ENCODE measurements around the gene ZNF668. TPM values are rescaled to one million over a fixed set of nuclear protein-coding genes. Genes with fewer than 3 reads are reported as not detected.

Gene ZNF668
- total and polyA plus RNA-seq, 2 of the 13 experiments (the other 11 are each of a cell fraction or from before 2014, with no cell fraction given), result 3.8 to 9.8 TPM

DNA sequence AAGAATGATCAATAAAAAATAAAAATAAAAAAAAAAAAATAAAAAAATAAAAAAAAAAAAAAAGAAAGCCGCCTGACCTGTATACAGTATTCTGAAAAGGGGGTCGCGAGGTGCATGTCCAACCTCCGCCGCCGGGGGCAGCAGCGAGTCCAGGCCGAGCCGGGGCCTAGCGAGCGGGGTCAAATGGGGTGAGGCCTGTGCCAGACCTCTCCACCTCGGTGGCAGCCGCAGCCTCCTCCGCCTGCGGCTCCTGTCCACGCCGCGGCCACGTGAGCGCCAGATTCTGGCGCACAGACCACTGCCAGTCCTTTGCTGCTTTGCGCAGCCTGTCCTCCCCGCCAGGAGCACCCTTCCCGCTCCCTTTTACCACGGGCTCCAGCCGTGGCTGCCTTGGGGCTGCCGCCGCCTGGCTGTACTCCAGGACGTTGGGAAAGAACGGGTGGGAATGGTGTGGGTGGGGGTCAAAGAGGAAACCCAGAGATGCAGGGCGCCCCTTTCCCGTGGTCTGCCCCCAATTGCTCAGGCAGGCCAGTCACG is 31.7 kb upstream of the ZNF668 start (continued):
- TF ChIP-seq PTBP1 (IDR thresholded peaks at IDR 0.05; ENCODE audit: low read depth, low read length, poor library complexity, severe bottlenecking) (peak; percentile 81), ZNF251 (CRISPR knock-in tag; IDR thresholded peaks at IDR 0.05) (no peak), ARID2 (CRISPR knock-in tag; IDR thresholded peaks at IDR 0.05; ENCODE audit: borderline replicate concordance) (peak; percentile 93), YY1 (IDR thresholded peaks at IDR 0.05; ENCODE audit: insufficient read depth, insufficient replicate concordance, low read depth, low read length) (peak; percentile 57), HNRNPL (IDR thresholded peaks at IDR 0.05; ENCODE audit: low read depth, low read length) (peak; percentile 82), NCOR1 (IDR thresholded peaks at IDR 0.05; ENCODE audit: borderline replicate concordance, low read length) (peak; percentile 72; the same call in 1 of the 2 replicates), NFYC (CRISPR knock-in tag; IDR thresholded peaks at IDR 0.05) (no peak), ATM (IDR thresholded peaks at IDR 0.05; ENCODE audit: borderline replicate concordance) (no peak), ZSCAN30 (CRISPR knock-in tag; IDR thresholded peaks at IDR 0.05) (no peak), ZNF230 (CRISPR knock-in tag; IDR thresholded peaks at IDR 0.05) (peak; percentile 97)
- TF ChIP-seq, protein P1, sequence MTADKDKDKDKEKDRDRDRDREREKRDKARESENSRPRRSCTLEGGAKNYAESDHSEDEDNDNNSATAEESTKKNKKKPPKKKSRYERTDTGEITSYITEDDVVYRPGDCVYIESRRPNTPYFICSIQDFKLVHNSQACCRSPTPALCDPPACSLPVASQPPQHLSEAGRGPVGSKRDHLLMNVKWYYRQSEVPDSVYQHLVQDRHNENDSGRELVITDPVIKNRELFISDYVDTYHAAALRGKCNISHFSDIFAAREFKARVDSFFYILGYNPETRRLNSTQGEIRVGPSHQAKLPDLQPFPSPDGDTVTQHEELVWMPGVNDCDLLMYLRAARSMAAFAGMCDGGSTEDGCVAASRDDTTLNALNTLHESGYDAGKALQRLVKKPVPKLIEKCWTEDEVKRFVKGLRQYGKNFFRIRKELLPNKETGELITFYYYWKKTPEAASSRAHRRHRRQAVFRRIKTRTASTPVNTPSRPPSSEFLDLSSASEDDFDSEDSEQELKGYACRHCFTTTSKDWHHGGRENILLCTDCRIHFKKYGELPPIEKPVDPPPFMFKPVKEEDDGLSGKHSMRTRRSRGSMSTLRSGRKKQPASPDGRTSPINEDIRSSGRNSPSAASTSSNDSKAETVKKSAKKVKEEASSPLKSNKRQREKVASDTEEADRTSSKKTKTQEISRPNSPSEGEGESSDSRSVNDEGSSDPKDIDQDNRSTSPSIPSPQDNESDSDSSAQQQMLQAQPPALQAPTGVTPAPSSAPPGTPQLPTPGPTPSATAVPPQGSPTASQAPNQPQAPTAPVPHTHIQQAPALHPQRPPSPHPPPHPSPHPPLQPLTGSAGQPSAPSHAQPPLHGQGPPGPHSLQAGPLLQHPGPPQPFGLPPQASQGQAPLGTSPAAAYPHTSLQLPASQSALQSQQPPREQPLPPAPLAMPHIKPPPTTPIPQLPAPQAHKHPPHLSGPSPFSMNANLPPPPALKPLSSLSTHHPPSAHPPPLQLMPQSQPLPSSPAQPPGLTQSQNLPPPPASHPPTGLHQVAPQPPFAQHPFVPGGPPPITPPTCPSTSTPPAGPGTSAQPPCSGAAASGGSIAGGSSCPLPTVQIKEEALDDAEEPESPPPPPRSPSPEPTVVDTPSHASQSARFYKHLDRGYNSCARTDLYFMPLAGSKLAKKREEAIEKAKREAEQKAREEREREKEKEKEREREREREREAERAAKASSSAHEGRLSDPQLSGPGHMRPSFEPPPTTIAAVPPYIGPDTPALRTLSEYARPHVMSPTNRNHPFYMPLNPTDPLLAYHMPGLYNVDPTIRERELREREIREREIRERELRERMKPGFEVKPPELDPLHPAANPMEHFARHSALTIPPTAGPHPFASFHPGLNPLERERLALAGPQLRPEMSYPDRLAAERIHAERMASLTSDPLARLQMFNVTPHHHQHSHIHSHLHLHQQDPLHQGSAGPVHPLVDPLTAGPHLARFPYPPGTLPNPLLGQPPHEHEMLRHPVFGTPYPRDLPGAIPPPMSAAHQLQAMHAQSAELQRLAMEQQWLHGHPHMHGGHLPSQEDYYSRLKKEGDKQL (CRISPR knock-in tag; IDR thresholded peaks at IDR 0.05; ENCODE audit: low read depth), result peak; percentile 68; the same call in 1 of the 2 replicates
- TF ChIP-seq, protein P2, sequence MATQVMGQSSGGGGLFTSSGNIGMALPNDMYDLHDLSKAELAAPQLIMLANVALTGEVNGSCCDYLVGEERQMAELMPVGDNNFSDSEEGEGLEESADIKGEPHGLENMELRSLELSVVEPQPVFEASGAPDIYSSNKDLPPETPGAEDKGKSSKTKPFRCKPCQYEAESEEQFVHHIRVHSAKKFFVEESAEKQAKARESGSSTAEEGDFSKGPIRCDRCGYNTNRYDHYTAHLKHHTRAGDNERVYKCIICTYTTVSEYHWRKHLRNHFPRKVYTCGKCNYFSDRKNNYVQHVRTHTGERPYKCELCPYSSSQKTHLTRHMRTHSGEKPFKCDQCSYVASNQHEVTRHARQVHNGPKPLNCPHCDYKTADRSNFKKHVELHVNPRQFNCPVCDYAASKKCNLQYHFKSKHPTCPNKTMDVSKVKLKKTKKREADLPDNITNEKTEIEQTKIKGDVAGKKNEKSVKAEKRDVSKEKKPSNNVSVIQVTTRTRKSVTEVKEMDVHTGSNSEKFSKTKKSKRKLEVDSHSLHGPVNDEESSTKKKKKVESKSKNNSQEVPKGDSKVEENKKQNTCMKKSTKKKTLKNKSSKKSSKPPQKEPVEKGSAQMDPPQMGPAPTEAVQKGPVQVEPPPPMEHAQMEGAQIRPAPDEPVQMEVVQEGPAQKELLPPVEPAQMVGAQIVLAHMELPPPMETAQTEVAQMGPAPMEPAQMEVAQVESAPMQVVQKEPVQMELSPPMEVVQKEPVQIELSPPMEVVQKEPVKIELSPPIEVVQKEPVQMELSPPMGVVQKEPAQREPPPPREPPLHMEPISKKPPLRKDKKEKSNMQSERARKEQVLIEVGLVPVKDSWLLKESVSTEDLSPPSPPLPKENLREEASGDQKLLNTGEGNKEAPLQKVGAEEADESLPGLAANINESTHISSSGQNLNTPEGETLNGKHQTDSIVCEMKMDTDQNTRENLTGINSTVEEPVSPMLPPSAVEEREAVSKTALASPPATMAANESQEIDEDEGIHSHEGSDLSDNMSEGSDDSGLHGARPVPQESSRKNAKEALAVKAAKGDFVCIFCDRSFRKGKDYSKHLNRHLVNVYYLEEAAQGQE (IDR thresholded peaks at IDR 0.05; ENCODE audit: borderline replicate concordance in 1 of 2, low read depth in 1 of 2, low read length in 2 of 2), result peak in 1 of 2 experiments; percentile 49; a peak in 1 of 4 replicates

All from HepG2 (cell line).